GM12878 (cell line): ENCODE results near the gene INAFM1. TPM values are rescaled to one million over a fixed set of nuclear protein-coding genes. Genes with fewer than 3 reads are reported as not detected.

Source experiments
- ATF7 ChIP-seq: fragments of 450-650 bp; IDR thresholded peaks from 2 replicates; pipeline ENCODE4 v1.6.1; 2016; ENCODE audit warnings: low read depth, mild to moderate bottlenecking
- BCL11A ChIP-seq: IDR thresholded peaks from 2 replicates; pipeline ENCODE4 v1.6.1; 2011; ENCODE audit warnings: low read depth, low read length
- BHLHE40 ChIP-seq, 2 experiments: fragments of 450-650 bp in 1 of 2; IDR thresholded peaks; 2 replicates each; pipeline ENCODE4 v1.6.1; 2011 to 2017; ENCODE audit warnings: low read depth in 2 of 2, borderline replicate concordance in 1 of 2, improper control_type of control experiment in 1 of 2, low read length in 1 of 2, mild to moderate bottlenecking in 1 of 2
- EP300 ChIP-seq, 2 experiments: fragments of 150-350 bp in 1 of 2; IDR thresholded peaks; 2 replicates each; pipeline ENCODE4 v1.6.1; 2011 to 2012; ENCODE audit warnings: low read depth in 2 of 2, low read length in 2 of 2, borderline replicate concordance in 1 of 2, improper control_type of control experiment in 1 of 2, inconsistent platforms in 1 of 2; ENCODE audit not compliant: control insufficient read depth in 1 of 2
- FOXM1 ChIP-seq: IDR thresholded peaks from 2 replicates; pipeline ENCODE4 v1.6.1; 2012; ENCODE audit warnings: low read depth, mild to moderate bottlenecking, inconsistent platforms, low read length, moderate library complexity
- MEF2B ChIP-seq: fragments of 450-650 bp; IDR thresholded peaks from 2 replicates; pipeline ENCODE4 v1.6.1; 2018; ENCODE audit warnings: mild to moderate bottlenecking, moderate library complexity; ENCODE audit not compliant: partially characterized antibody, poor library complexity, severe bottlenecking
- MLLT1 ChIP-seq: fragments of 450-650 bp; IDR thresholded peaks from 2 replicates; pipeline ENCODE4 v1.6.1; 2016; ENCODE audit warnings: mild to moderate bottlenecking
- PKNOX1 ChIP-seq: fragments of 450-650 bp; IDR thresholded peaks from 2 replicates; pipeline ENCODE4 v1.6.1; 2016; ENCODE audit warnings: mild to moderate bottlenecking
- RUNX3 ChIP-seq: IDR thresholded peaks from 2 replicates; pipeline ENCODE4 v1.6.1; 2012; ENCODE audit warnings: low read length, inconsistent platforms
- SKIL ChIP-seq: fragments of 450-650 bp; IDR thresholded peaks from 2 replicates; pipeline ENCODE4 v1.6.1; 2017; ENCODE audit warnings: mild to moderate bottlenecking, low read depth, inconsistent platforms; ENCODE audit not compliant: poor library complexity, severe bottlenecking
- SMAD1 ChIP-seq: fragments of 450-650 bp; IDR thresholded peaks from 2 replicates; pipeline ENCODE4 v1.6.1; 2018; ENCODE audit warnings: mild to moderate bottlenecking, low read depth; ENCODE audit not compliant: partially characterized antibody
- SPI1 ChIP-seq: IDR thresholded peaks from 2 replicates; pipeline ENCODE4 v1.6.1; 2011; ENCODE audit warnings: low read depth, mild to moderate bottlenecking, low read length, moderate library complexity, borderline replicate concordance; ENCODE audit not compliant: insufficient read depth
- SRF ChIP-seq, 2 experiments: IDR thresholded peaks; 2 replicates each; pipeline ENCODE4 v1.6.1; 2011; ENCODE audit warnings: low read depth in 2 of 2, low read length in 2 of 2, mild to moderate bottlenecking in 1 of 2, moderate library complexity in 1 of 2
- ZBED1 ChIP-seq: IDR thresholded peaks from 2 replicates; pipeline ENCODE4 v1.6.1; 2016; ENCODE audit warnings: borderline replicate concordance
- ZNF217 ChIP-seq: fragments of 450-650 bp; IDR thresholded peaks from 2 replicates; pipeline ENCODE4 v1.6.1; 2017; ENCODE audit warnings: antibody characterized with exemption, mild to moderate bottlenecking
- polyA plus RNA-seq, 11 experiments: library from polyadenylated mRNA; depleted of rRNA in 4 of 11; unstranded in 6 of 11; stranded (reverse) in 5 of 11; fragments of >200 nt; fragmentation: Nextera tagmentation in 4 of 11; fragmentation: Illumina TruSeq in 1 of 11; extraction: Ambion mirVana in 4 of 11; extraction: Trizol in 1 of 11; gene quantifications; 1 replicate in 1 of 11; 2 replicates in 10 of 11; pipeline versions ENCODE4 v1.2.1 to v1.2.3, GENCODE V29; 2011 to 2016; ENCODE audit warnings: inconsistent platforms in 2 of 11, missing spikeins in 2 of 11, low read depth in 1 of 11
- total RNA-seq, 4 experiments: library from RNA; depleted of rRNA in 3 of 4; stranded (reverse); fragments of >200 nt in 3 of 4; fragmentation: Illumina TruSeq in 1 of 4; extraction: Trizol in 1 of 4; gene quantifications; 2 replicates each; pipeline versions ENCODE4 v1.2.1 to v1.2.3, GENCODE V29; 2013 to 2021
- TF ChIP-seq, protein P1 (sequence below): fragments of 450-650 bp; IDR thresholded peaks from 2 replicates; pipeline ENCODE4 v1.6.1; 2017; ENCODE audit warnings: low read depth, mild to moderate bottlenecking, moderate library complexity
- TF ChIP-seq, protein P2 (sequence below): fragments of 450-650 bp; IDR thresholded peaks from 2 replicates; pipeline ENCODE4 v1.6.1; 2017; ENCODE audit warnings: mild to moderate bottlenecking, moderate library complexity

INAFM1 gene
- total and polyA plus RNA-seq, 10 of the 15 experiments (the other 5 are each of a cell fraction or from before 2014, with no cell fraction given), result 0.57 to 6.8 (median 1.1) TPM; not detected in 1

GRCh38 chr19:47261946-47262793 is 12.5 kb upstream of the INAFM1 start (continued):
- TF ChIP-seq, protein P1, sequence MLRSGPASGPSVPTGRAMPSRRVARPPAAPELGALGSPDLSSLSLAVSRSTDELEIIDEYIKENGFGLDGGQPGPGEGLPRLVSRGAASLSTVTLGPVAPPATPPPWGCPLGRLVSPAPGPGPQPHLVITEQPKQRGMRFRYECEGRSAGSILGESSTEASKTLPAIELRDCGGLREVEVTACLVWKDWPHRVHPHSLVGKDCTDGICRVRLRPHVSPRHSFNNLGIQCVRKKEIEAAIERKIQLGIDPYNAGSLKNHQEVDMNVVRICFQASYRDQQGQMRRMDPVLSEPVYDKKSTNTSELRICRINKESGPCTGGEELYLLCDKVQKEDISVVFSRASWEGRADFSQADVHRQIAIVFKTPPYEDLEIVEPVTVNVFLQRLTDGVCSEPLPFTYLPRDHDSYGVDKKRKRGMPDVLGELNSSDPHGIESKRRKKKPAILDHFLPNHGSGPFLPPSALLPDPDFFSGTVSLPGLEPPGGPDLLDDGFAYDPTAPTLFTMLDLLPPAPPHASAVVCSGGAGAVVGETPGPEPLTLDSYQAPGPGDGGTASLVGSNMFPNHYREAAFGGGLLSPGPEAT, result peak; percentile 70; the same call in 1 of the 2 replicates
- TF ChIP-seq BHLHE40 (IDR thresholded peaks at IDR 0.05; ENCODE audit: borderline replicate concordance in 1 of 2, low read depth in 2 of 2, low read length in 1 of 2), result peak; percentile 71 to 88
- TF ChIP-seq SPI1, result peak; percentile 86
- peak; percentile 30; the same call in 1 of the 2 replicates for TF ChIP-seq PKNOX1
- TF ChIP-seq ATF7, result peak; percentile 68; the same call in 1 of the 2 replicates
- TF ChIP-seq RUNX3, result peak; percentile 97
- peak; percentile 53 to 74; a peak in 1 of 4 replicates for TF ChIP-seq EP300 (IDR thresholded peaks at IDR 0.05; ENCODE audit: borderline replicate concordance in 1 of 2, control insufficient read depth in 1 of 2, low read depth in 2 of 2, low read length in 2 of 2)
- peak; percentile 73 to 76 for TF ChIP-seq SRF (IDR thresholded peaks at IDR 0.05; ENCODE audit: low read depth in 2 of 2, low read length in 2 of 2)
- TF ChIP-seq FOXM1, result peak; percentile 46; the same call in 1 of the 2 replicates
- peak; percentile 52 for TF ChIP-seq MEF2B
- TF ChIP-seq ZNF217, result peak; percentile 91
- TF ChIP-seq, protein P2, sequence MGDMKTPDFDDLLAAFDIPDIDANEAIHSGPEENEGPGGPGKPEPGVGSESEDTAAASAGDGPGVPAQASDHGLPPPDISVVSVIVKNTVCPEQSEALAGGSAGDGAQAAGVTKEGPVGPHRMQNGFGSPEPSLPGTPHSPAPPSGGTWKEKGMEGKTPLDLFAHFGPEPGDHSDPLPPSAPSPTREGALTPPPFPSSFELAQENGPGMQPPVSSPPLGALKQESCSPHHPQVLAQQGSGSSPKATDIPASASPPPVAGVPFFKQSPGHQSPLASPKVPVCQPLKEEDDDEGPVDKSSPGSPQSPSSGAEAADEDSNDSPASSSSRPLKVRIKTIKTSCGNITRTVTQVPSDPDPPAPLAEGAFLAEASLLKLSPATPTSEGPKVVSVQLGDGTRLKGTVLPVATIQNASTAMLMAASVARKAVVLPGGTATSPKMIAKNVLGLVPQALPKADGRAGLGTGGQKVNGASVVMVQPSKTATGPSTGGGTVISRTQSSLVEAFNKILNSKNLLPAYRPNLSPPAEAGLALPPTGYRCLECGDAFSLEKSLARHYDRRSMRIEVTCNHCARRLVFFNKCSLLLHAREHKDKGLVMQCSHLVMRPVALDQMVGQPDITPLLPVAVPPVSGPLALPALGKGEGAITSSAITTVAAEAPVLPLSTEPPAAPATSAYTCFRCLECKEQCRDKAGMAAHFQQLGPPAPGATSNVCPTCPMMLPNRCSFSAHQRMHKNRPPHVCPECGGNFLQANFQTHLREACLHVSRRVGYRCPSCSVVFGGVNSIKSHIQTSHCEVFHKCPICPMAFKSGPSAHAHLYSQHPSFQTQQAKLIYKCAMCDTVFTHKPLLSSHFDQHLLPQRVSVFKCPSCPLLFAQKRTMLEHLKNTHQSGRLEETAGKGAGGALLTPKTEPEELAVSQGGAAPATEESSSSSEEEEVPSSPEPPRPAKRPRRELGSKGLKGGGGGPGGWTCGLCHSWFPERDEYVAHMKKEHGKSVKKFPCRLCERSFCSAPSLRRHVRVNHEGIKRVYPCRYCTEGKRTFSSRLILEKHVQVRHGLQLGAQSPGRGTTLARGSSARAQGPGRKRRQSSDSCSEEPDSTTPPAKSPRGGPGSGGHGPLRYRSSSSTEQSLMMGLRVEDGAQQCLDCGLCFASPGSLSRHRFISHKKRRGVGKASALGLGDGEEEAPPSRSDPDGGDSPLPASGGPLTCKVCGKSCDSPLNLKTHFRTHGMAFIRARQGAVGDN, result peak; percentile 56
- peak; percentile 89 for TF ChIP-seq MLLT1
- TF ChIP-seq SMAD1, result peak; percentile 45
- TF ChIP-seq ZBED1, result peak; percentile 49; the same call in 1 of the 2 replicates
- peak; percentile 80 for TF ChIP-seq BCL11A
- peak; percentile 95 for TF ChIP-seq SKIL
